Fibroblast of mammary gland (primary cell): ENCODE results near the gene RNF217.

ENCODE experiments used
- DNase-seq: peaks from one replicate; pipeline ENCODE4 v3.0.0-alpha.2; 2010; ENCODE audit warnings: low read depth
- H3K4me3 ChIP-seq: 2 replicates; pipeline ENCODE4 v1.5.1; 2011; ENCODE audit warnings: low read depth, mild to moderate bottlenecking, low read length, moderate library complexity; ENCODE audit not compliant: control insufficient read depth
- TF ChIP-seq, protein P1 (sequence below): conservative IDR thresholded peaks from 2 replicates; pipeline ENCODE4 v1.5.1; 2011; ENCODE audit warnings: low read depth, low read length, inconsistent platforms; ENCODE audit not compliant: control insufficient read depth, insufficient read depth

Gene RNF217

DNA sequence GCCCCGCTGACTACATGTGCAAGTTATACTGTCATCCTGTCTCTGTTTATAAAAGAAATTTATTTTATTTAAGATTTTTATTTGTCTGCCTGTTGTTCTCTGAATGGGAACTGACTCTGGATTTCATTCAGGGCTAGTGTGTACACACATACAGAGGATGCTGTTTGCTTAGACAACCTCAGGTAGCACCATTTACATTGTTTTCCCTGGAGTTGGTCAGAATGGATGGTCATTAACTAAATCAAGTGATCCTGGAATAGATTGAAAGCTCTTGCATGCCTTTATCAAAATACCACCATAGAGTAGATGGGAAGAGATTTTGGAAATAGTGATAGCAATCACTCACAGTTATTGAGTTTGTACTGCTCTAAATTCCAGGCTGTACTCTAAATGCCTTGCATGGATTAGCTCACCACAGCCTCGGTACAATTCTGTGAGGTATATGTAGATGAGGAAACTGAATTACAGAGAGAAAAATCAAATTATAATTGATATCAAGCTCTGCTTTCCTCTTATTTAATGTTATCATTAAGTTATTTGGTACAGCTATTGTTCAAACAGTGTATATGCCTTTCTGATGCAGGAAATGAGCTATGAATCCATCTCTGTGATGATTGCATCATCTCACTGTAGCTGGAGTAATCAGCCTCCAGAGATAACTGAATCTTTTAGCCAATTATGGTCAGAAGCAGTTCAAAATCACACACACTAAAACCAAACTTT lies 51.9 kb downstream of the RNF217 start:
- TF ChIP-seq, protein P1, sequence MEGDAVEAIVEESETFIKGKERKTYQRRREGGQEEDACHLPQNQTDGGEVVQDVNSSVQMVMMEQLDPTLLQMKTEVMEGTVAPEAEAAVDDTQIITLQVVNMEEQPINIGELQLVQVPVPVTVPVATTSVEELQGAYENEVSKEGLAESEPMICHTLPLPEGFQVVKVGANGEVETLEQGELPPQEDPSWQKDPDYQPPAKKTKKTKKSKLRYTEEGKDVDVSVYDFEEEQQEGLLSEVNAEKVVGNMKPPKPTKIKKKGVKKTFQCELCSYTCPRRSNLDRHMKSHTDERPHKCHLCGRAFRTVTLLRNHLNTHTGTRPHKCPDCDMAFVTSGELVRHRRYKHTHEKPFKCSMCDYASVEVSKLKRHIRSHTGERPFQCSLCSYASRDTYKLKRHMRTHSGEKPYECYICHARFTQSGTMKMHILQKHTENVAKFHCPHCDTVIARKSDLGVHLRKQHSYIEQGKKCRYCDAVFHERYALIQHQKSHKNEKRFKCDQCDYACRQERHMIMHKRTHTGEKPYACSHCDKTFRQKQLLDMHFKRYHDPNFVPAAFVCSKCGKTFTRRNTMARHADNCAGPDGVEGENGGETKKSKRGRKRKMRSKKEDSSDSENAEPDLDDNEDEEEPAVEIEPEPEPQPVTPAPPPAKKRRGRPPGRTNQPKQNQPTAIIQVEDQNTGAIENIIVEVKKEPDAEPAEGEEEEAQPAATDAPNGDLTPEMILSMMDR: no peak
- peak; percentile 61 for DNase-seq
- H3K4me3 ChIP-seq: no peak overlapping the region

DNA sequence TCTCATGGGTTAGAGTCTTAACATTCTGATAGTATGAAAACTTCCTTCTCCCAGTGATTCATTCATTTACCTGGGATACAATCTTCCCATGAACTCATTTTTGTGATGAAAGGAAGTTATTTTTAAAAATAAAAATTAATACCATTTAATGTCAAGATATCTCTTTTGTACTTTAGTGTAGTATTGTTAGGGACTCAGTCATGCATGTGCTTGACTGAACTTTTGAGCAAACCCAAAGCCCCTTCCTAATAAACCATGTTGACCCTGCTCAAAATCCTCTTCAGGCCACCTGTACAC lies 52.4 kb downstream of the RNF217 start:
- DNase-seq: no peak
- H3K4me3 ChIP-seq: no peak overlapping the region
- TF ChIP-seq, protein P1: no peak

DNA sequence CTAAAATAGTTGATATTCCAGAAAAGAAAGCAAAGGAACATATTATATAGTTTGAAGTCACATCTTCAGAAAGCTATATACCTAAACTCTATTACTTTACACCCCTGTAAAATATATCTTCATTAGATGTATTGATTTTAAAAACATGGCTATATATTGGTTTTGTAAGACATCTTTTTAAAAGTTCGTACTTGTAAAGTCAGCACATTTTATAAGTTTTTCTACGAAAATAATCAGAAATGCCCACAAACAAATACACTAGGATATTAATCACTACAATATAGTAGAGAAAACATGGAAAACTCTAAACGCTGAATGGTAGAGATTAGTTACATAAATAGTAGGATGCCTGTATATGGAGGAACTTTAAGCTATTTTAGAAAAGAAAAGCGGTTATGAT lies 52.9 kb downstream of the RNF217 start:
- TF ChIP-seq, protein P1: no peak
- no peak overlapping the region for H3K4me3 ChIP-seq

DNA sequence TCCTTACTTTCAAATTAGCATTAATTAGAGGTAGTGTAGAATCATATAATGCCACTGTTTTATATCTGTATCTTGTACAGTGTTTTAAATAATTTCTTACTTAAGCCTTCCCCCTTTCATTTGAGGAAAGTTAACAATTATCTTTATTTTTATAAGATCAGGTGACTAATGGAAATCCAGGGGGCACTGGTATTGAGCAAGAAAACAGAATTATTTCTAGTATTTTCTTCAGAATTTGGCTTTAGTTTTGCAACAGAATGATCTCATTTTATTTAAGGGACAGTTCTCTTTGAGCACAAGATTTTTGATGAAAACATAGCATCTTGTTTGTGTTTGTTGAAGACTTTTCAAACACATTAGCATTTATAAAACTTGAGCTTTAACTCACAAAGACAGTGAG lies 55.9 kb downstream of the RNF217 start:
- DNase-seq: peak; percentile 45
- TF ChIP-seq, protein P1: no peak
- no peak overlapping the region for H3K4me3 ChIP-seq

More for the DNA sequence above, 52.9 kb downstream of the RNF217 start:
- DNase-seq: no peak

DNA sequence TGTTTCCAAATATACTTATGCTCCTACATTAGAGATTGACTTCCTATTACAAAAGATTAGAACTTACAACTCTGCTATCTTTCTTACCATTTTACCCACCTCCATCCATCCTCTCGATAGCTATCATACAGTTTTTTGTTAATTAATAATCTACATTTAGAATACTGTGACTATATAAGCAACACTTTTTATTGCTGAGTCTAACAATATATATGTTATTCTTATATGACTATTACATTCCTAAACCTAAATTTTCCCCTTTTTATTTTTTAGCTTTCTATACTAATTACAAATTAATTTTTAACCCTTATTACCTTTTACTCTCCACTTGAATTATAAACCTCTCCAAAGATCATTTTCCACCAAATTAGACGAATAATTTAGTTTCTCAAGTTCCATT lies 57.0 kb downstream of the RNF217 start:
- H3K4me3 ChIP-seq: no peak overlapping the region
- TF ChIP-seq, protein P1: no peak
- no peak for DNase-seq

DNA sequence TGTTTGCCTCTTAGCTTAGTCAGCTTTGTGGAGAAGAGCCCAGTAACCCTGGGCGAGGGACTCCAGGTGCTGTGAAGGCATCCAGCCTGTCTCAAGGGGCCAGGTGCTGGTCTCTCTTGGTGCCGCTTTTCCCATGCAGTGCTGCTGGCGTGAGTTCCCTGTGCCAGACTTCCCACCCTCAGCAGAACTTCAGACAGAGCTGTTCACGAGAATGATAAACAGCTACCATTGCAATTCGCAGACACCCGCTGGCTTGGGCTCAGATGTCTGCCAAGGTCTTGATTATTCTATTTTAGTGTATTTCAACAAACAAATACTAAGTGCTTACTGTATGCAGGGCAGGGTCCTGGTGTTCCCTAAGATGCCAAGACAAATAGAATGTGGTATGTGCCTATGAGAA lies 57.7 kb downstream of the RNF217 start:
- no peak for DNase-seq

DNA sequence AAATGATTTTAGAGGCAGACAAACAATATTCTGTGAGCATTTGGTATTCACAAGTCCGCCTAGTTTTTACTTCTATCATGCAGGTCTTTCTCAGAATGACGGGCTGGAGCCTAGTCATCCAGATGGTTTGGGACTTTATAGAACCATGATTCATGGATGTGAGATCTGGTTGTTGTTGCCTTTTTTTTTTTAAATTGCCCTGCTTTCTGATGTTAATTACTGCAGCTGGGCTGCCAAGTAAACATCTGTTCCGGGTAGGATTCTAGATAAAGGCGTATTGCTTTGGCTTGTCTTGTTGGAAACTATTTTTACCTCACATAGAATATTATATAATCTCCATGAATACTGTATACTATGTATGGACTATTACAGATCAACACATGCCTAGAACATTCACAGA lies 58.1 kb downstream of the RNF217 start:
- peak; percentile 81 for DNase-seq
- no peak overlapping the region for H3K4me3 ChIP-seq
- TF ChIP-seq, protein P1: no peak

More for the DNA sequence above, 57.7 kb downstream of the RNF217 start:
- TF ChIP-seq, protein P1: no peak
- no peak overlapping the region for H3K4me3 ChIP-seq
